ENCODE data around the gene DRD4. TPM values are rescaled to one million over a fixed set of nuclear protein-coding genes. Genes with fewer than 3 reads are reported as not detected.

DRD4 gene
- total and polyA plus RNA-seq, 9 of the 15 experiments (the other 6 are each of a cell fraction or from before 2014, with no cell fraction given) = 0.04 to 0.95 (median 0.21) TPM; not detected in 5

- TF ChIP-seq NR2F6 (CRISPR knock-in tag; IDR thresholded peaks at IDR 0.05) = no peak
- no peak for TF ChIP-seq MCM2 (IDR thresholded peaks at IDR 0.05; ENCODE audit: low read depth)
- no peak for TF ChIP-seq ZNF121 (CRISPR knock-in tag; conservative IDR thresholded peaks at IDR 0.05)
- no peak for TF ChIP-seq GTF2A2 (tag; IDR thresholded peaks at IDR 0.05)
- TF ChIP-seq CTCFL (IDR thresholded peaks at IDR 0.05; ENCODE audit: borderline replicate concordance, insufficient read depth, low read depth, low read length, poor library complexity, severe bottlenecking) = no peak
- TF ChIP-seq ZNF197 (CRISPR knock-in tag; IDR thresholded peaks at IDR 0.05; ENCODE audit: low read depth) = no peak
- TF ChIP-seq RBM14 (IDR thresholded peaks at IDR 0.05; ENCODE audit: borderline replicate concordance, insufficient read depth, low read depth, low read length) = no peak
- no peak for TF ChIP-seq ILK (tag; IDR thresholded peaks at IDR 0.05; ENCODE audit: borderline replicate concordance, low read depth)
- TF ChIP-seq KAT2B (IDR thresholded peaks at IDR 0.05; ENCODE audit: low read depth, low read length) = no peak
- TF ChIP-seq TFAP4 (CRISPR knock-in tag; IDR thresholded peaks at IDR 0.05; ENCODE audit: borderline replicate concordance) = peak; percentile 54; the same call in 1 of the 2 replicates
- TF ChIP-seq EHMT2 (IDR thresholded peaks at IDR 0.05) = no peak
- no peak for TF ChIP-seq RBM15 (IDR thresholded peaks at IDR 0.05; ENCODE audit: insufficient read depth, low read length)
- TF ChIP-seq ZNF699 (CRISPR knock-in tag; IDR thresholded peaks at IDR 0.05; ENCODE audit: insufficient replicate concordance) = no peak
- no peak for TF ChIP-seq KLF13 (tag; IDR thresholded peaks at IDR 0.05; ENCODE audit: borderline replicate concordance, low read depth)
These were observed 21.4 kb upstream of the DRD4 start, which contains the start of gene IRF7 (continued) for GRCh38 chr11:615504-616319.
